ENCODE measurements around the gene SRP9.
A peak's percentile ranks its signal among the peaks of the same experiment; 100 is the strongest.
"Not testable (repeated sequence)": the region's sequence is repeated elsewhere in the genome, so short reads cannot be mapped to it uniquely, and the experiment has no call there.

Gene SRP9

DNA sequence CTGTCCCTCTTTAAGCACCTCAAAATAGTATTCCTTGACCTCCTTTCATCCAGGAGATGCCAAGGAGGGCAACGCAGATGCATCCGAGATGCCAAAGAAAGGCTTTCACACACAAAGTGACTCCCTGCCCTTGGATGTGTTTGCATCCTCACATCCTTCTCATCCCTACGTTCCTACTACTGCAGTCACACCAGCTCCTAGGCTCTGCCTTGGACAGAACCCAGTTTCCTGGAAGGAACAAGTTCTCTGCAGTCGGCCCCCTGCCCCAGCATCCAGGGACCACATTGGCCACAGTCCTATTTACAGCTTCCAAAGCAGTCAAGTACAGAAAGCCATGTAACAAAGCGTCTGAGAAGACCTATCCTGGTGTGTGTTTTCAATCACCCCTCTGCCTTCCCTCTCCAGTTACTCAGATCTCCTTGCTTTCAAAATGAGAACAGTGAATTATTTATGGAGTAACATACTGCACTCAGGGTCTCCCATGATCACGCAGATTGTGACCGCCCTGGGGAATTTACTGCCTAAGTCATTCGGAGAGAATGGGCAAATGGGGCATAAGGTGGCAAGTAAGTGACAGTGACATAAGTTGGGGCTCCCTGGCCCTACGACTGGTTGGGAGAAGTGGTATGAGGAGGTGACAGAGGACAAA, 21.8 kb upstream of the SRP9 start:
- DNase-seq (ENCODE audit: low read depth in 2 of 2): no peak

- DNase-seq (ENCODE audit: low read depth in 2 of 2): no peak
Measured at GRCh38 chr1:225757927-225758656, 19.5 kb upstream of the SRP9 start.

DNA sequence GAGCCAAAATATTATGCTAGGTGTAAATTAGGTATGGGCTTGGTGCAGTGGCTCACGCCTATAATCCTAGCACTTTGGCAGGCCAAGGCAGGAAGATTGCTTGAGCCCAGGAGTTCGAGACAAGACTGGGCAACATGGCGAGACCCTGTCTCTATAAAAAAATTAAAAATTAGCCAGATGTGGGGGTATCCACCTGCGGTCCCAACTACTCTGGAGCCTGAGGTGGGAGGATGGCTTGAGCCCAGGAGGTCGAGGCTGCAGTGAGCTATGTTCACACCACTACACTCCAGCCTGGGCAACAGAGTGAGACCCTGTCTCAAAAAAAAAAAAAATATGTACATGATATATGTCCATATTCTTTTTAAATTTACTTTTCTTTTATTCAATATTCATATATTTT, 17.7 kb upstream of the SRP9 start:
- not testable (repeated sequence) for DNase-seq (ENCODE audit: low read depth in 2 of 2)

DNA sequence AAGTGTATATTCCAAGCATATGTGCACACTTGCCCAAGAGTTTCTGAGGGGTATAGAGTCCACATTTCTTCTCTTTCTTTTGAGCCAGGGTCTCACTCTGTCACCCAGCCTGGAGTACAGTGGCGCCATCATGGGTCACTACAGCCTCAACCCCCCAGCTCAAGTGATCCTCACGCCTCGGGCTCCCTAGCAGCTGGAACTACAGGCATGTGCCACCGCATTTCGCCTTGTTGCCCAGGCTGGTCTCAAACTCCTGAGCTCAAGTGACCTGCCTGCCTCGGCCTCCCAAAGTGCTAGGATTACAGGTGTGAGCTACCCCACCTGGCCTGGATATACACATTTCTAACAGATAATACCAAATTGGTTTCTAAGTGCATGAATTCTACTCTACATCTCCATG, 17.1 kb upstream of the SRP9 start:
- DNase-seq (ENCODE audit: low read depth in 2 of 2): no peak

- not testable (repeated sequence) for DNase-seq (ENCODE audit: low read depth in 2 of 2)
Measured at GRCh38 chr1:225761395-225761794, 16.2 kb upstream of the SRP9 start.

GRCh38 chr1:225762002-225762441, 15.6 kb upstream of the SRP9 start:
- no peak for DNase-seq (ENCODE audit: low read depth in 2 of 2)

GRCh38 chr1:225762444-225762843, 15.2 kb upstream of the SRP9 start:
- no peak for DNase-seq (ENCODE audit: low read depth in 2 of 2)

DNA sequence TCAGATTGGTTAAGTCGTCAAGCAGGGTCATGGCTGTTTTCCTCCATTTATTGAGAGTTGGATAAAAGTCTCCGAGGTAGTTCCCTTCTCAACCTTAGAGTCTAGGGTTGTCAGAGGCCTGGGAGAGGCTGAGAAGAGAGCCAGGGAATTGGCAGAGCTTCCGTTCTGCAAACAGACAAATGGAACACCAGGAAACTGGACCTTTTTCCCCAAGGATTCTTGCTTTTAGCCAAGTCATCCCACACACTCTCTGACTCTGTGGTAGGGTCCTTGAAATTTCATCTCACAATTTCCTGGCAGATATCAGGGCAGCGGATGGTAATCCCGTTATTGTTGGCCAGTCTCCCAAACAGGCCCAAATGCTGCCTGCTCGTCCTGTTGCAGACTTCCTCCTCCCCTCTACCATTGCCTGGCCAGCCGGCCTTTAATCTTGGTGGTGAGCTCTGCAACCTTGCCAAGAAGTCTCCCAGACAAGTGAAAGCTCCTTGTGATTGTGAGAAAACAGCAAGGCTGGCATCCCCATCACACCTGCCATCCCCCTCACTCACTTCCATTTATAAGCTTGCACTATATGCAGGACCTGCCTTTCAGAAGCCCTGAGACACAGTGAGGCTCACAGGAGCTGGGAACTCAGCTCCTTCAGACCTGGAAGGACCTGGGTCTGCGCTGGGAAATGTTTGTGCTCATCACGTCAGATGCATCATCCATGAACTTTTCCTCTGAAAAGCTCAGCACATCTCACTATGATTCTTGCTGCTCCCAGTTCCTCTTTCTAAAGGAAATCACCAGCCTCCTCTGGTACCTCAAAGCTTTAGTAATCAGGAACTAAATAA, 13.7 kb upstream of the SRP9 start:
- no peak for DNase-seq (ENCODE audit: low read depth in 2 of 2)

GRCh38 chr1:225765982-225766674, 11.5 kb upstream of the SRP9 start:
- no peak for DNase-seq (ENCODE audit: low read depth in 2 of 2)

DNA sequence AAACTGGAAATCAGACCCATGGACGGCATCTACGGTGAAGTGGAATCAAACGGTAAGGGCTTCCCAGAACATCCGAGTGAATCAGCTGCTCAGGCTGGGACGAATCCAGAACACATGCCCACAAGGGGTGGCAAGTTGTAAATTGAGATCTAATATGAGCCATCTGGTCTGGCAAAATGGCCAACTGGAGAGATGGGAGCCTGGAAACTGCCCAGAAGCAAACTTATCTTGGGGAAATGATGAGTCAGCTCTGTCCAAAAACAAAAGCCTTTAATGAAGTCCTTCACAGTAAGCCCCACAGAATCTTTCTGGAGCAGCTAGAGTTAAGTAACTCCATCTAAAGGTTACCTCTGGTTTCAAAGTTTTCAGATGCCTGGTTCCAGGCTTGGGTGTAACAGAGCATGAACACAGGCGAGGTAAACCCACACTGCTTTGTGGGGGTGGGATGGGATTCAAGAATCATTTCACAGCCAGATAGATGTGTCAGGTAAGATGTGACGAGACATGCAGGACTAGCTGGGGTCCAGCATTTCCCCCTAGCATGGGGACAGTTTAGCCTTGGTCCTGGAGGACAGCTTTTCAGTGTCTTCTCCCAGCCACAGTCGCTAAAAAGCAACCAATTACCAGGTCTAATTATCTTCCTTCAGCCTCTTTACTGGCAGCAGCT, 10.5 kb upstream of the SRP9 start:
- no peak for DNase-seq (ENCODE audit: low read depth in 2 of 2)

GRCh38 chr1:225767634-225768540, 9.7 kb upstream of the SRP9 start:
- DNase-seq (ENCODE audit: low read depth in 2 of 2): no peak

GRCh38 chr1:225768662-225769426, 8.8 kb upstream of the SRP9 start:
- no peak for DNase-seq (ENCODE audit: low read depth in 2 of 2)

DNA sequence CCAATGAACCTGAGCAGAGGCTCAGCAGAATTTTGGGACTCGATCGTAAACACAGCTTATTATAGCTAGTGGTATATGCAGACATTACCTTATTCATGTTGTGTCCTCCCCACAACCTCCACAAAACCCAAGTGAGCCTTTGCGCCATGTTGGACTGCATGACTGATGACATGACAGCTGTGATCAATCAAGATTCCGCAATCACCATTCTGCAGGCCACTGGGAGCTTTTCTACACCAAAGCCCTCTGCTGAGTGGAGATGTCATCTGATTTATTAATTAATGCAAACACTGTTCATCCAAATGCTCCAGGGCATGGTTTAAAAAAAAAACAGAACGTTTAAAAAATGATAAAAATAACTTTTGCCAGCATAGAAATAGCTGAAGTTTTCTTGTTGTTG, 7.9 kb upstream of the SRP9 start:
- DNase-seq (ENCODE audit: low read depth in 2 of 2): no peak

GRCh38 chr1:225770561-225771248, 6.9 kb upstream of the SRP9 start:
- no peak for DNase-seq (ENCODE audit: low read depth in 2 of 2)

DNA sequence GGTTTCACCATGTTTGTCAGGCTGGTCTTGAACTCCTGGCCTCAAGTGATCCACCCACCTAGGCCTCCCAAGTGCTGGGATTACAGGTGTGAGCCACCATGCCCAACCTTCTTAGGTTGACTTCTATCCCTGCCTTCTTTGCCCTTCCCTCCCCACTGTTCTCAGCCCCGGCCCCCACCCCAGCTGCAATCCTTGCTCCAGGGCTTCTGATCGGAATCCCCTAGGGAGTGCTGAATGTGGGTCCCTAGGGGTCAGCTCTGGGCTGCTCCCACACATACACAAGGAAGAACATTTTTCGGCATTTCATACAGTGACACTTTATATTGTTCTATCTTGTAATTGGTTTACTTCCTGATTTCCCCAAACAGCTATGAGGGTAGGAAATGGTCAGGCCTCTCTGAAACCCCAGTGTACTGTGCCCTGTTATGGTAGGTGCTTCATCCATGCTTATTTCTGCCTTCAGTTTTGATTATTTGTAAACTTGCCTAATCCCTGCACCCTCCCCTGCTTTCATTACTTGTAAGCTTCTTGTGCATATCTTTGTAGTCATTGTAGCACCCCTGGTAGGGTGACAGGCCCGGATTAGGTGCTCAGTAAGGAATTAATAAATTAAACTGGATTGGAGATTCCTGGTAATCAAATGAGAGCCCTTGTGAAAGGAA, 5.8 kb upstream of the SRP9 start:
- DNase-seq (ENCODE audit: low read depth in 2 of 2): no peak

GRCh38 chr1:225772323-225772768, 5.3 kb upstream of the SRP9 start:
- peak in 1 of 2 experiments; percentile 25 for DNase-seq (ENCODE audit: low read depth in 2 of 2)

GRCh38 chr1:225772848-225773247, 4.8 kb upstream of the SRP9 start:
- no peak for DNase-seq (ENCODE audit: low read depth in 2 of 2)
